DOHH2 (cell line): Measurements from ENCODE around the gene DHRS13.
"Not testable (repeated sequence)": the region's sequence is repeated elsewhere in the genome, so short reads cannot be mapped to it uniquely, and the experiment has no call there.

Experiments used
- H3F3A ChIP-seq: fragments of 200-600 bp; sonication (generic), shearing (Covaris generic); 2 replicates; pipeline ENCODE4 v1.6.0; 2016; ENCODE audit warnings: antibody characterized with exemption, mild to moderate bottlenecking; ENCODE audit not compliant: control insufficient read depth, insufficient read depth
- H3K27ac ChIP-seq: fragments of 200-600 bp; sonication (generic); 2 replicates; pipeline ENCODE4 v1.5.1; 2014; ENCODE audit warnings: low read depth, mild to moderate bottlenecking, low read length, moderate library complexity
- H3K27me3 ChIP-seq: fragments of 200-600 bp; sonication (generic); 2 replicates; pipeline ENCODE4 v1.6.1; 2014; ENCODE audit warnings: mild to moderate bottlenecking, low read length, mixed read lengths; ENCODE audit not compliant: control insufficient read depth
- H3K36me3 ChIP-seq: fragments of 200-600 bp; sonication (generic); 2 replicates; pipeline ENCODE4 v1.6.1; 2014; ENCODE audit warnings: mild to moderate bottlenecking, low read length, moderate library complexity, mixed read lengths; ENCODE audit not compliant: control insufficient read depth
- H3K4me1 ChIP-seq: fragments of 200-600 bp; sonication (generic); 2 replicates; pipeline ENCODE4 v1.6.1; 2014; ENCODE audit warnings: mild to moderate bottlenecking, low read length, mixed read lengths; ENCODE audit not compliant: control insufficient read depth
- H3K4me2 ChIP-seq: fragments of 200-600 bp; sonication (generic); 2 replicates; pipeline ENCODE4 v1.6.0; 2014; ENCODE audit warnings: mild to moderate bottlenecking, low read length, moderate library complexity
- H3K4me3 ChIP-seq: fragments of 200-600 bp; sonication (generic); 2 replicates; pipeline ENCODE4 v1.5.1; 2014; ENCODE audit warnings: mild to moderate bottlenecking, low read length, mixed read lengths
- H3K79me2 ChIP-seq: fragments of 200-600 bp; sonication (generic); 2 replicates; pipeline ENCODE4 v1.6.1; 2014; ENCODE audit warnings: mild to moderate bottlenecking, low read length, mixed read lengths; ENCODE audit not compliant: control insufficient read depth
- H3K9me2 ChIP-seq: fragments of 200-600 bp; sonication (generic); replicated peaks from 2 replicates; pipeline ENCODE4 v1.6.1; 2014; ENCODE audit warnings: mild to moderate bottlenecking, low read length, mixed read lengths; ENCODE audit not compliant: control insufficient read depth
- H3K9me3 ChIP-seq: fragments of 200-600 bp; sonication (generic); 2 replicates; pipeline ENCODE4 v1.6.1; 2014; ENCODE audit warnings: antibody characterized with exemption, low read length, mixed read lengths; ENCODE audit not compliant: control insufficient read depth, insufficient read depth
- H4K20me1 ChIP-seq: fragments of 200-600 bp; sonication (generic); 2 replicates; pipeline ENCODE4 v1.6.0; 2014; ENCODE audit warnings: low read depth, mild to moderate bottlenecking, antibody characterized with exemption, low read length, moderate library complexity; ENCODE audit not compliant: control insufficient read depth, insufficient read depth
- EZH2phosphoT487 ChIP-seq: fragments of 200-600 bp; sonication (generic); IDR thresholded peaks from 2 replicates; pipeline ENCODE4 v1.6.1; 2017; ENCODE audit warnings: borderline replicate concordance, mild to moderate bottlenecking, antibody characterized with exemption, low read length, moderate library complexity, mixed read lengths
- TF ChIP-seq, protein P1 (sequence below): fragments of 200-600 bp; sonication (generic); IDR thresholded peaks from one replicate; pipeline ENCODE4 v1.5.1; 2014; ENCODE audit warnings: antibody characterized with exemption, mild to moderate bottlenecking, low read depth, low read length; ENCODE audit not compliant: poor library complexity, severe bottlenecking

The DHRS13 gene

DNA sequence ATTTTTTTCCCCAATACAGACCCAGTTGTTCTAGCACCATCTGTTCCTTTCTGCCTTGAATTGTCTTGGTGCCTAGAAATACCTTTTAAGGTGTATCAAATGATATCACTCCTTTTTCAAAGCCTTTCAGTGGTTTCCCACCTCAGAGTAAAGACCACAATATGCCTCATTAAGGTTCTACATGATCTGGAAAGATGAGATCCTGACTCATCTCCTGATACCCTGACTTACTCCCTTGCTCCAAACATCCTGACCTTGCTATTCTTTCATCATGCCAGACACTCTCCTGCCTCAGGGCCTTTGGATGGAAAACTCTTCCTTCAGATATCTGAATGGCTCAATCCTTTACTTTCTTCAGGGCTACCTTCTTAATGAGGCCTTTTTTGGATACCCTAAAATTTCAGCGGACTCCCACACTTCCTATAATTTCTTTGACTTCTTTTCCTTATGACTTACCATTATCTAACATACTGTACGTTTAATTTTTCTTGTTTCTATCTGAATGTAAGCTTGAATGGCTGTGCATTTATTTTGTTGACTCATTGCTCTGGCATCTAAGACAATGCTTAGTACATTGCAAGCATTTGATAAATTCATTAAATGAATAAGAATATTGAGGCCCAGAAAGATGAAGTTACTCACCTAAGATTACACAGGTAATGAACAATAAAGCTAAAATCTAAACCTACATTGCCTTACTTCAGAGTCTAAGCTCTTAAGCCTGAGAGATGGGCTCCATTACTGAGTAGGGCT lies 24.5 kb downstream of the DHRS13 start:
- Histone ChIP-seq H4K20me1 (no peaks in the 10 kb centered on the region), H3K36me3 (peaks cover 13% of the 10 kb centered on the region; the same call in 1 of the 2 replicates), H3K4me1 (no peaks in the 10 kb centered on the region), H3F3A (no peaks in the 10 kb centered on the region), H3K9me2 (no peaks in the 10 kb centered on the region), H3K27ac (no peak overlapping the region), H3K79me2 (no peaks in the 10 kb centered on the region), H3K4me2 (no peak overlapping the region), H3K27me3 (no peaks in the 10 kb centered on the region), H3K9me3 (no peaks in the 10 kb centered on the region), H3K4me3 (no peak overlapping the region)
- TF ChIP-seq, protein P1, sequence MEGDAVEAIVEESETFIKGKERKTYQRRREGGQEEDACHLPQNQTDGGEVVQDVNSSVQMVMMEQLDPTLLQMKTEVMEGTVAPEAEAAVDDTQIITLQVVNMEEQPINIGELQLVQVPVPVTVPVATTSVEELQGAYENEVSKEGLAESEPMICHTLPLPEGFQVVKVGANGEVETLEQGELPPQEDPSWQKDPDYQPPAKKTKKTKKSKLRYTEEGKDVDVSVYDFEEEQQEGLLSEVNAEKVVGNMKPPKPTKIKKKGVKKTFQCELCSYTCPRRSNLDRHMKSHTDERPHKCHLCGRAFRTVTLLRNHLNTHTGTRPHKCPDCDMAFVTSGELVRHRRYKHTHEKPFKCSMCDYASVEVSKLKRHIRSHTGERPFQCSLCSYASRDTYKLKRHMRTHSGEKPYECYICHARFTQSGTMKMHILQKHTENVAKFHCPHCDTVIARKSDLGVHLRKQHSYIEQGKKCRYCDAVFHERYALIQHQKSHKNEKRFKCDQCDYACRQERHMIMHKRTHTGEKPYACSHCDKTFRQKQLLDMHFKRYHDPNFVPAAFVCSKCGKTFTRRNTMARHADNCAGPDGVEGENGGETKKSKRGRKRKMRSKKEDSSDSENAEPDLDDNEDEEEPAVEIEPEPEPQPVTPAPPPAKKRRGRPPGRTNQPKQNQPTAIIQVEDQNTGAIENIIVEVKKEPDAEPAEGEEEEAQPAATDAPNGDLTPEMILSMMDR, result no peak
- TF ChIP-seq EZH2phosphoT487, result no peak

DNA sequence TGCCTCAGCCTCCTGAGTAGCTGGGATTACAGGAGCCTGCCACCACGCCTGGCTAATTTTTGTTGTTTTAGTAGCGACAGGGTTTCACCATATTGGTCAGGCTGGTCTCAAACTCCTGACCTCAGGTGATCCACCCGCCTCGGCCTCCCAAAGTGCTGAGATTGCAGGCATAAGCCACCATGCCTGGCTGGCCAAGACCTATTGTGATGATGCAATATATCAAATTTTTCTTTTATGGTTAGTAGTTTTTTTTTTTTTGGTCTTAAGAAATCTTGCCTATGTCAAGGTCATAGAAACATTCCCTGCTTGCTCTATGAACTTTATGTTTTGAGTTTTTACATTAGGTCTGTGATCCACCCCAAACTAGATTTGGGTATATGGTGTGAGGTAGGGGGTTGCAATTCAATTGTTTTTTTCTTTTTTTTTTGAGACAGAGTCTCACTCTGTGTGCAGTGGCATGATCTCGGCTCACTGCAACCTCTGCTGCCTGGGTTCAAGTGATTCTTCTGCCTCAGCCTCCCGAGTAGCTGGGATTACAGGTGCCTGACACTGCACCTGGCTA lies 25.6 kb downstream of the DHRS13 start:
- not testable (repeated sequence) for H3K79me2 ChIP-seq, H3K27me3 ChIP-seq, H3K4me1 ChIP-seq, H3K9me2 ChIP-seq, H4K20me1 ChIP-seq, H3K4me2 ChIP-seq, H3K4me3 ChIP-seq, H3K9me3 ChIP-seq, H3K27ac ChIP-seq, H3F3A ChIP-seq
- H3K36me3 ChIP-seq, result peaks cover 13% of the 10 kb centered on the region; the same call in 1 of the 2 replicates

DNA sequence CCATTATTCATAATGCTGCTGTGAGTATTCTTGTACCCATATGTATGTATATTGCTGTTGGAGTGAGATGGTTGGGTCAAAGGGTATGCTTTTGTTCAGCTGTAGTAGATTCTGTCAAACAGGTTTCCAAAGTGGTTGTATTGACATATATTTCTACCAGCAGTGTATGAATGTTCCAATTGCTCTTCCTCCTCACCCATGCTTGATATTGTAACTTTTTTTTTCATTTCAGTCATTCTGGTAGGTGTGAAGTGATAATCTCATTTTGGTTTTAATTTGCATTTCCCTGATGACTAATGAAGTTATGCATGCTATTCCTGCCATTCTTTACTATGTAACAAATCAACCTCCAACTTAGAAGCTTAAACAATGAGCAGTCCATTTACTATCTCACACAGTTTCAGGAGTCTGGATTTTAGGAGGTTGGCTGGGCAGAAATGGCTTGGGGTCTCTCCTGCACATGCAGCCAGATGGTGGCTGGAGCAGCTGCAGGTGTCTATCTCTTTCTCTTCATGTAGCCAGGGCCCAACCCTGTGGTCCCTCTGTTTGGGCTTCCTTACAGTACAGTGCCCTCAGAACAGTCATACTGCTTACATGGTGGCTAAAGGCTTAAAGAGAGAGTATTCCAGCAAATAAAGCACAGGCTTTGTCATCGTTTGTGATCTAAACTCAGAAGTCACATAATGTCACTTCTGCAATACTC lies 26.9 kb downstream of the DHRS13 start:
- Histone ChIP-seq H3K27me3 (no peaks in the 10 kb centered on the region), H3K27ac (no peak overlapping the region), H3K4me2 (no peak overlapping the region), H3K79me2 (no peaks in the 10 kb centered on the region), H3F3A (no peaks in the 10 kb centered on the region), H3K4me1 (peaks cover 9% of the 10 kb centered on the region), H4K20me1 (no peaks in the 10 kb centered on the region), H3K9me2 (no peaks in the 10 kb centered on the region), H3K4me3 (no peak overlapping the region), H3K36me3 (peaks cover 5% of the 10 kb centered on the region; the same call in 1 of the 2 replicates), H3K9me3 (no peaks in the 10 kb centered on the region)
- TF ChIP-seq, protein P1, result no peak
- TF ChIP-seq EZH2phosphoT487, result no peak

DNA sequence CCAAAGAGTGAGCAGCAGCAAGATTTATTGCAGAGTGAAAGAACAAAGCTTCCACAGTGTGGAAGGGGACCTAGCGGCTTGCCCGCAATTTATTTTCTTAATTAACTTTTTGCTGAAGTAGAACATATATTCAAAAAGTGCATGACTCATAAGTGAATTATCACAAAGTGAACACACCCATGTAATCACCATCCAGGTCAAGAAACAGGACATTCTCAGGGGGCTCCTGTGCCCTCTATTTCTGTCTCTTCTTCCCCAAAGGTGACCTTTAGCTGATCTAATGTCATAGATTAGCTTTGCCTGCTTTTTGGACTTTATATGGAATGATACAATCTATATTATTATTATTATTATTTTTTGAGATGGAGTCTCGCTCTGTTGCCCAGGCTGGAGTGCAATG lies 28.1 kb downstream of the DHRS13 start:
- Histone ChIP-seq H3K79me2 (no peaks in the 10 kb centered on the region), H3K9me2 (no peaks in the 10 kb centered on the region), H4K20me1 (no peaks in the 10 kb centered on the region), H3K9me3 (no peaks in the 10 kb centered on the region), H3K27ac (no peak overlapping the region), H3K27me3 (no peaks in the 10 kb centered on the region), H3K4me2 (no peak overlapping the region), H3F3A (no peaks in the 10 kb centered on the region), H3K4me1 (peaks cover 13% of the 10 kb centered on the region), H3K4me3 (no peak overlapping the region), H3K36me3 (0 out of 2 replicates have a peak, but pooled peaks cover 2% of the 10 kb centered on the region)
- TF ChIP-seq, protein P1, result no peak
- no peak for TF ChIP-seq EZH2phosphoT487
